Tibial nerve (tissue), 4 donors: ENCODE measurements around the gene JPH4. TPM values are rescaled to one million over a fixed set of nuclear protein-coding genes. Genes with fewer than 3 reads are reported as not detected.
"Not testable (repeated sequence)": the region's sequence is repeated elsewhere in the genome, so short reads cannot be mapped to it uniquely, and the experiment has no call there.

Experiments
- DNase-seq, 2 donors: peaks; one replicate each; pipeline ENCODE4 v3.0.0-alpha.2; 2019; ENCODE audit warnings: low spot score in 2 of 2
- H3K27ac ChIP-seq, 4 donors: fragments of 200-600 bp; sonication (generic) in 3 of 4; one replicate each; pipeline ENCODE4 v1.5.1; 2017 to 2019; ENCODE audit warnings: mild to moderate bottlenecking in 1 of 4
- H3K27me3 ChIP-seq, 2 donors: fragments of 200-600 bp; sonication (generic) in 1 of 2; one replicate each; pipeline versions ENCODE4 v1.5.1 to v1.6.0; 2017 to 2019
- H3K36me3 ChIP-seq, 3 donors: fragments of 200-600 bp; sonication (generic); one replicate each; pipeline ENCODE4 v1.5.1; 2018 to 2019
- H3K4me1 ChIP-seq, 4 donors: fragments of 200-600 bp; sonication (generic) in 3 of 4; one replicate each; pipeline ENCODE4 v1.5.1; 2017 to 2019
- H3K4me3 ChIP-seq, 4 donors: fragments of 200-600 bp; sonication (generic) in 3 of 4; one replicate each; pipeline ENCODE4 v1.5.1; 2017 to 2019; ENCODE audit warnings: mild to moderate bottlenecking in 1 of 4, moderate library complexity in 1 of 4
- H3K9me3 ChIP-seq, 4 donors: fragments of 200-600 bp; sonication (generic) in 3 of 4; one replicate each; pipeline ENCODE4 v1.5.1; 2017 to 2019
- EP300 ChIP-seq, 2 donors: sonication (generic); formaldehyde crosslinking; IDR thresholded peaks; one replicate each; pipeline ENCODE4 v1.6.1; 2017; ENCODE audit warnings: antibody characterized with exemption in 2 of 2, mild to moderate bottlenecking in 1 of 2
- POLR2A ChIP-seq, 2 donors: fragments of 450-650 bp; IDR thresholded peaks; one replicate each; pipeline ENCODE4 v1.6.1; 2017; ENCODE audit warnings: antibody characterized with exemption in 2 of 2, mild to moderate bottlenecking in 2 of 2, moderate library complexity in 2 of 2
- WGBS, 2 donors: methylation state at CpG; one replicate each; pipeline ENCODE4 v1.1.5; 2018; 5-methylcytosine and 5-hydroxymethylcytosine counted together
- total RNA-seq, 4 donors: library from RNA; depleted of rRNA; stranded (reverse); fragments of >200 nt; gene quantifications; one replicate each; pipeline ENCODE4 v1.1.0, GENCODE V29; 2016
- TF ChIP-seq, protein P1 (sequence below), 5 experiments: fragments of 200-600 bp in 3 of 5; fragments of 450-650 bp in 2 of 5; sonication (generic) in 3 of 5; IDR thresholded peaks; one replicate each; pipeline ENCODE4 v1.5.1; 2016 to 2019; ENCODE audit warnings: antibody characterized with exemption in 5 of 5, mild to moderate bottlenecking in 3 of 5, moderate library complexity in 2 of 5

JPH4 gene
- total RNA-seq, 4 donors from 2014 or later: 1.2 to 2.9 (median 2.2) TPM

DNA sequence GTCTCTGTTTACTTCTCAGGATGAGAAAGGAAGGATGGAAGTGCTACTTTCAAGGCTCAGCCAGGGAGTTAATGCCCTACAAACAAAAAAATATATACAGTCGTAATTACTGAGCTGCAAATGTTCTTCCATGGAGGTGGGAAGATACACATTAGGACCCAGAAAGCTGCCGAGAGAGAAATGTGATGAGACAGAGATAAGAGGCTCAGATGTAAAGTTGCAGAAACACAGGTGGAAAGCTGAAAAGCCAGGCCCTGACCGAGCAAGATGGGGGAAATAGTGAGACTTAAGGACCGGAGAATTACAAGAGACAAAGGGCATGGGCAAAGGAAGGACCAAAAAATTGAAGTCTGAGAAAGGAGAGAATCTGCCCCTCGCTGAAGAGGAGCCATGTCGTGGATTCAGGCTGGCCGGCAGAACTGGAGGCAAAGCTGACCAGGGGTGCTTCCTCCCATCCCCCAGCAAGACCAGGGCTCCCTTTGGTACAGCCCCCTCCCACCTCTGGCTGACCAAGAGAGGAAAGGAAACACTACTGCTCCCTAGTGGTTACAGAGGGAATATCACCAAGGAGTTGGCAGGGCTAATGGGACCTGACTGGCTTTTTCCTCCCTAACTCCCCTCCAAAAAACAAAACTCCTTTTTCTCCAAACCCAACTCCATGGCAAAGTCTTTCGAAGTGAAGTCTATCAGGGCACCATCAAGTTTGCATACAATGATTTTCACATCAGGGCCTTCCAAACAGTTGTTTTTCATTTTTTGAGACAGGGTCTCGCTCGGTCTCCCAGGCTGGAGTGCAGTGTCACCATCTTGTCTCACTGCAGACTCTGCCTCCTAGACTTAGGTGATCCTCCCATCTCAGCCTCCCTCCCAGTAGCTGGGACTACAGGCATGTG is 39.1 kb downstream of the JPH4 start:
- Histone ChIP-seq H3K4me3 (no peak overlapping the region), H3K4me1 (peaks cover 0 to 17% (median 4%) of the 10 kb centered on the region in 4 donors), H3K9me3 (no peaks in the 10 kb centered on the region), H3K27ac (peak overlapping the region in 1 of 4 donors; percentile 51), H3K27me3 (no peaks in the 10 kb centered on the region), H3K36me3 (peaks cover 0 to 9% (median 0%) of the 10 kb centered on the region in 3 donors)
- DNase-seq: no peak
- WGBS, 2 donors: 36 to 38% methylated on average over 10 of the region's 10 CpGs
- TF ChIP-seq, protein P1, sequence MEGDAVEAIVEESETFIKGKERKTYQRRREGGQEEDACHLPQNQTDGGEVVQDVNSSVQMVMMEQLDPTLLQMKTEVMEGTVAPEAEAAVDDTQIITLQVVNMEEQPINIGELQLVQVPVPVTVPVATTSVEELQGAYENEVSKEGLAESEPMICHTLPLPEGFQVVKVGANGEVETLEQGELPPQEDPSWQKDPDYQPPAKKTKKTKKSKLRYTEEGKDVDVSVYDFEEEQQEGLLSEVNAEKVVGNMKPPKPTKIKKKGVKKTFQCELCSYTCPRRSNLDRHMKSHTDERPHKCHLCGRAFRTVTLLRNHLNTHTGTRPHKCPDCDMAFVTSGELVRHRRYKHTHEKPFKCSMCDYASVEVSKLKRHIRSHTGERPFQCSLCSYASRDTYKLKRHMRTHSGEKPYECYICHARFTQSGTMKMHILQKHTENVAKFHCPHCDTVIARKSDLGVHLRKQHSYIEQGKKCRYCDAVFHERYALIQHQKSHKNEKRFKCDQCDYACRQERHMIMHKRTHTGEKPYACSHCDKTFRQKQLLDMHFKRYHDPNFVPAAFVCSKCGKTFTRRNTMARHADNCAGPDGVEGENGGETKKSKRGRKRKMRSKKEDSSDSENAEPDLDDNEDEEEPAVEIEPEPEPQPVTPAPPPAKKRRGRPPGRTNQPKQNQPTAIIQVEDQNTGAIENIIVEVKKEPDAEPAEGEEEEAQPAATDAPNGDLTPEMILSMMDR (IDR thresholded peaks at IDR 0.05): peak; percentile 58 to 72 (median 63)
- no peak for TF ChIP-seq POLR2A (IDR thresholded peaks at IDR 0.05)

DNA sequence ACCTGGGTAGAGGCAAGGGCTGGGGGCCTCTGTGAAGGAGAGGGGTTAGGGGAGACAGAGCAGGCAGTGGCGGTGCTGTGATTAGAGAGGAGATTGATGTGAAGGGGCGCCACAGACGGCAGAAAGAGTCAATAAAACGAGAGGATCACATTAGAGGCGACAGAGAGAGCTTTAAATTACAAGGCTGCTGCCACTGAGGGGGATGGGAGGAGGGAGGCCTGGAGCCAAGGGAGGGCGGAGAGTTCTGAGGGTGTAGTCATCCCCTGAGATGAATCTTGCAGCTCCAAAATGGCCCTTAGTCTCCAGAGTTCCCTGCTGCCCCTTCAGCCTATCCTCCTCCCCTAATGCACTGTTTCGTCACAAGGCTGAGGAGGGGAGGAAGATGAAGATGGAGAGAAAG is 39.8 kb downstream of the JPH4 start:
- Histone ChIP-seq H3K4me3 (no peak overlapping the region), H3K9me3 (no peaks in the 10 kb centered on the region), H3K27me3 (no peaks in the 10 kb centered on the region), H3K36me3 (peaks cover 0 to 16% (median 0%) of the 10 kb centered on the region in 3 donors), H3K4me1 (peaks cover 0 to 15% (median 4%) of the 10 kb centered on the region in 4 donors), H3K27ac (peak overlapping the region in 1 of 4 donors; percentile 56)
- TF ChIP-seq, protein P1 (IDR thresholded peaks at IDR 0.05): no peak
- no peak for TF ChIP-seq EP300 (IDR thresholded peaks at IDR 0.05)
- TF ChIP-seq POLR2A (IDR thresholded peaks at IDR 0.05): no peak
- DNase-seq: no peak
- WGBS, 2 donors: 27 to 30% methylated on average over 7 of the region's 7 CpGs

DNA sequence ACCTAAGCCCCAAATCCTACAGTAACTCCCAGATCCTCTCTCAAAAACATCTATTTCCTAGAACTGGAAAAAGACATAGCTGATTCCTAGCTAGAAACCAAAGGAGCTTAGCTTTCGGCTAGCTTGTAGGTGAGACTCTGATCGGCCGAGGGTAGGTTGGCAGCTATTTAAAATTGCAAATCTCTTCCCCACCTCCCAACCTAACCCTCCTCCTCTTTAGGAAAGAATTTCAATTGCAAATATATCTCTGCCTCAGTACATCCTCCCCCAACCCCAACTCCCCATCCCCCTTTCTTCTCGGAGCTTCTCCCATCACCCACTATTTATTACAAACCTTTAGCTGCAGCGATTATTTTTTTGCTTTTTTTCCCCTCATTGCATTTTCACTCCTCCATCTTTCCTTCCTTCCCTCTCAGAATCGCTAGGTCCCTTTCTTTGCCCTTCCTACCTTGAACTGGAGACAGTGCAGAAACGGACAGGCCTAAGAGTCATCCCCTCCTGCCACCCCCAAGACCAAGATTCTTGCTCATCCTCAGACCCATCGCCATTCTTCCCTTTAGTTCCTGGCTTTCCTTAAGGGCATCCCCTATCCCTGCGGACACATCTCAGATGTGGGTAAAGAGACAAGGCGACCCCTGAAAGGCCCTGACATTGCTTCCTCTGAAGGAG is 40.4 kb downstream of the JPH4 start:
- H3K4me3 ChIP-seq: no peak overlapping the region

DNA sequence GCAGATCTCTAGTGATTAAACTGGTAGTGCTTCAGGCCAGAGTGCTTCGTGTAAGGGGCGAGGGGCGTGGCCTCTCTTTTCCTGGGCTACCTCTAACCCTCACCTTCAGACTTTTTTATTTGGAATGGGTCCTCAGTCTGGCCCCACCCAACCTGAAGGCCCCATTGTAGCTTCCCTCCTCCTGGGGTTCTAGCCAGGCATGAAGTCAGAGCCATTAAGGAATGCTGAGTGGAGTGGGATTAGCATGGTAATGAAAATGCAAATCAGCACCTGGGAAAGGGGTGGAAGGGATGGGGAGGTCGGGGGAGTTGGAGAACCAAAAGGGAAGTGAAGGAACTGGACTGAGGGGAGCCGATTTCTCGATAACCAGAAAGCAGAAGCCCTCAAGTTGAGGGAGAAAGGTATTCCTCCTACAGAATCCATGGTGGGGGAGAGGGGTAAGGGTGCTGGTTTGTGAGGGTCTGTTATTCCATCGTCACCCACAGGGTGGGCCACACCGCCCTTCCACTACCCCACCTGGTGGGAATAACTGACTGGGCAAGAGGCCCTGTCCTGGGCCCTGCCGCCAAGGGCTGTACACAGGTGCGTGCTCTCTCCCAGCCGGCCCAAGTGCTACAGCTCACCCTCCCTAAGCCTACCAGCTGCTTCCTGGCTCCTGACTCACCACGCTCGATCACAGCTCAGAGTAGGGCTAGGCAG is 41.1 kb downstream of the JPH4 start:
- no peak for TF ChIP-seq EP300 (IDR thresholded peaks at IDR 0.05)
- no peak for TF ChIP-seq POLR2A (IDR thresholded peaks at IDR 0.05)
- TF ChIP-seq, protein P1 (IDR thresholded peaks at IDR 0.05): no peak
- H3K27me3 ChIP-seq: no peaks in the 10 kb centered on the region
- H3K27ac ChIP-seq: no peak overlapping the region
- no peaks in the 10 kb centered on the region for H3K9me3 ChIP-seq
- no peak overlapping the region for H3K4me3 ChIP-seq
- DNase-seq: no peak
- WGBS, 2 donors: 56 to 62% methylated on average over 12 to 13 of the region's 13 CpGs
- H3K4me1 ChIP-seq: peaks cover 0 to 15% (median 4%) of the 10 kb centered on the region in 4 donors
- H3K36me3 ChIP-seq: peaks cover 0 to 22% (median 0%) of the 10 kb centered on the region in 3 donors

More for the DNA sequence above, 40.4 kb downstream of the JPH4 start:
- no peak for DNase-seq
- peaks cover 0 to 22% (median 0%) of the 10 kb centered on the region in 3 donors for H3K36me3 ChIP-seq
- 55 to 57% methylated on average over 10 of the region's 10 CpGs for WGBS, 2 donors
- TF ChIP-seq POLR2A (IDR thresholded peaks at IDR 0.05) (no peak), EP300 (IDR thresholded peaks at IDR 0.05) (no peak)
- TF ChIP-seq, protein P1 (IDR thresholded peaks at IDR 0.05): no peak
- H3K4me1 ChIP-seq: peaks cover 0 to 15% (median 4%) of the 10 kb centered on the region in 4 donors
- no peaks in the 10 kb centered on the region for H3K9me3 ChIP-seq
- peak overlapping the region in 1 of 4 donors; percentile 56 for H3K27ac ChIP-seq
- H3K27me3 ChIP-seq: no peaks in the 10 kb centered on the region

DNA sequence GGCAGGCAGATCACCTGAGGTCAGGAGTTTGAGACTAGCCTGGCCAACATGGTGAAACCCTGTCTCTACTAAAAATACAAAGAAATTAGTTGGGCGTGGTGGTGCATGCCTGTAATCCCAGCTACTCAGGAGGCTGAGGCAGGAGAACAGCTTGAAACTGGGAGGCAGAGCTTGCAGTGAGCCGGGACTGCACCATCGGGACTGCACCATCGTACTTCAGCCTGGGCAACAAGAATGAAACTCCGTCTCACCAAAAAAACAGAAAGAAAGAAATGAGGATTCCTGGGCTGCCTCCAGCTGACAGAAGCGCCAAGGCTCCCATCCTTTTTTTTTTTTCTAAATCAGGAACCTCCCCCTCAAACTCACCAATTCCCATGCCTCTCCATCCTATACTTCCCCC is 41.7 kb downstream of the JPH4 start:
- H3K27ac ChIP-seq, H3K9me3 ChIP-seq, DNase-seq, H3K27me3 ChIP-seq, H3K4me3 ChIP-seq: not testable (repeated sequence)
- 73 to 84% methylated on average over 6 of the region's 6 CpGs for WGBS, 2 donors
- Histone ChIP-seq H3K4me1 (peaks cover 0 to 15% (median 4%) of the 10 kb centered on the region in 4 donors), H3K36me3 (peaks cover 0 to 22% (median 0%) of the 10 kb centered on the region in 3 donors)
